H1 (cell line): Measurements from ENCODE around the gene INPP5A.

Source experiments
- BCL11A ChIP-seq, 2 experiments: IDR thresholded peaks; one replicate each; pipeline ENCODE4 v1.6.1; 2011; ENCODE audit warnings: low read depth in 2 of 2, low read length in 2 of 2, mild to moderate bottlenecking in 2 of 2
- CEBPB ChIP-seq: IDR thresholded peaks from 2 replicates; pipeline ENCODE4 v1.6.1; 2012; ENCODE audit warnings: low read depth, low read length
- CHD2 ChIP-seq: IDR thresholded peaks from 2 replicates; pipeline ENCODE4 v1.6.1; 2012; ENCODE audit warnings: low read length, improper control_type of control experiment
- HDAC2 ChIP-seq, 2 experiments: fragments of 300-600 bp in 1 of 2; sonication (generic) in 1 of 2; IDR thresholded peaks; 2 replicates each; pipeline ENCODE4 v1.6.1; 2011 to 2012; ENCODE audit warnings: low read depth in 2 of 2, low read length in 2 of 2, mild to moderate bottlenecking in 2 of 2, moderate library complexity in 2 of 2, borderline replicate concordance in 1 of 2, inconsistent platforms in 1 of 2
- KDM5A ChIP-seq: fragments of 200-600 bp; IDR thresholded peaks from 2 replicates; pipeline ENCODE4 v1.7.1; 2012; ENCODE audit warnings: mild to moderate bottlenecking, low read length, inconsistent platforms, mixed read lengths
- POLR2A ChIP-seq, 2 experiments: IDR thresholded peaks; 1 replicate in 1 of 2; 2 replicates in 1 of 2; pipeline ENCODE4 v1.6.1; 2011; ENCODE audit warnings: low read depth in 2 of 2, low read length in 2 of 2, mild to moderate bottlenecking in 2 of 2; ENCODE audit errors: control extremely low read depth in 1 of 2
- TAF1 ChIP-seq: IDR thresholded peaks from 2 replicates; pipeline ENCODE4 v1.6.1; 2011; ENCODE audit warnings: mild to moderate bottlenecking, low read depth, low read length
- TF ChIP-seq, protein P1 (sequence below), 3 experiments: IDR thresholded peaks; 1 replicate in 2 of 3; 2 replicates in 1 of 3; pipeline versions ENCODE4 v1.5.1 to v1.6.1; 2011; ENCODE audit warnings: low read length in 3 of 3, mild to moderate bottlenecking in 3 of 3, inconsistent platforms in 2 of 3, low read depth in 1 of 3, moderate library complexity in 1 of 3; ENCODE audit not compliant: insufficient read depth in 1 of 3; ENCODE audit errors: control extremely low read depth in 1 of 3

GRCh38 chr10:132783165-132783939, 245.8 kb downstream of the INPP5A start:
- TF ChIP-seq POLR2A (IDR thresholded peaks at IDR 0.05; ENCODE audit: control extremely low read depth in 1 of 2, low read depth in 2 of 2, low read length in 2 of 2) (no peak), KDM5A (no peak), CHD2 (no peak), TAF1 (no peak), BCL11A (IDR thresholded peaks at IDR 0.05; ENCODE audit: low read depth in 2 of 2, low read length in 2 of 2) (no peak), HDAC2 (IDR thresholded peaks at IDR 0.05; ENCODE audit: borderline replicate concordance in 1 of 2, low read depth in 2 of 2, low read length in 2 of 2) (no peak), CEBPB (no peak)
- TF ChIP-seq, protein P1, sequence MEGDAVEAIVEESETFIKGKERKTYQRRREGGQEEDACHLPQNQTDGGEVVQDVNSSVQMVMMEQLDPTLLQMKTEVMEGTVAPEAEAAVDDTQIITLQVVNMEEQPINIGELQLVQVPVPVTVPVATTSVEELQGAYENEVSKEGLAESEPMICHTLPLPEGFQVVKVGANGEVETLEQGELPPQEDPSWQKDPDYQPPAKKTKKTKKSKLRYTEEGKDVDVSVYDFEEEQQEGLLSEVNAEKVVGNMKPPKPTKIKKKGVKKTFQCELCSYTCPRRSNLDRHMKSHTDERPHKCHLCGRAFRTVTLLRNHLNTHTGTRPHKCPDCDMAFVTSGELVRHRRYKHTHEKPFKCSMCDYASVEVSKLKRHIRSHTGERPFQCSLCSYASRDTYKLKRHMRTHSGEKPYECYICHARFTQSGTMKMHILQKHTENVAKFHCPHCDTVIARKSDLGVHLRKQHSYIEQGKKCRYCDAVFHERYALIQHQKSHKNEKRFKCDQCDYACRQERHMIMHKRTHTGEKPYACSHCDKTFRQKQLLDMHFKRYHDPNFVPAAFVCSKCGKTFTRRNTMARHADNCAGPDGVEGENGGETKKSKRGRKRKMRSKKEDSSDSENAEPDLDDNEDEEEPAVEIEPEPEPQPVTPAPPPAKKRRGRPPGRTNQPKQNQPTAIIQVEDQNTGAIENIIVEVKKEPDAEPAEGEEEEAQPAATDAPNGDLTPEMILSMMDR (IDR thresholded peaks at IDR 0.05; ENCODE audit: control extremely low read depth in 1 of 3, insufficient read depth in 1 of 3, low read depth in 1 of 3, low read length in 3 of 3) = no peak
